Pancreas (tissue), 10 donors: ENCODE results near the gene VAV2. TPM values are rescaled to one million over a fixed set of nuclear protein-coding genes. Genes with fewer than 3 reads are reported as not detected.
A peak's percentile ranks its signal among the peaks of the same experiment; 100 is the strongest.

ENCODE experiments used
- ATAC-seq, 4 donors: fragments of 200-7000 bp; cut with Tn5 transposase; one replicate each; pipeline versions ENCODE4 v1.8.0 to v1.9.1; 2020; ENCODE audit warnings: mild to moderate bottlenecking in 4 of 4, moderate library complexity in 4 of 4
- DNase-seq, 6 donors: peaks; one replicate each; pipeline ENCODE4 v3.0.0-alpha.2; 2020
- FAIRE-seq: peaks from 2 replicates; lab custom pipeline; 2012; peaks lifted over from hg19 to GRCh38; lab: Jason Lieb, UNC
- H3K27ac ChIP-seq, 4 donors: fragments of 200-600 bp; sonication (generic); 1 replicate in 3 of 4; 2 replicates in 1 of 4; pipeline versions ENCODE4 v1.5.0 to v1.8.0; 2020
- H3K27me3 ChIP-seq, 4 donors: fragments of 200-600 bp; one replicate each; pipeline ENCODE4 v1.8.0; 2021
- H3K36me3 ChIP-seq, 3 donors: fragments of 200-600 bp; sonication (generic) in 1 of 3; one replicate each; pipeline versions ENCODE4 v1.5.0 to v1.8.0; 2020 to 2021
- H3K4me1 ChIP-seq, 3 donors: fragments of 200-600 bp; one replicate each; pipeline ENCODE4 v1.8.0; 2021
- H3K4me3 ChIP-seq, 4 donors: fragments of 200-600 bp; sonication (generic) in 2 of 4; one replicate each; pipeline versions ENCODE4 v1.5.0 to v1.8.0; 2020 to 2021
- H3K9me3 ChIP-seq, 4 donors: fragments of 200-600 bp; one replicate each; pipeline ENCODE4 v1.8.0; 2021
- CTCF ChIP-seq, 4 donors: fragments of 200-600 bp; sonication (generic) in 3 of 4; IDR thresholded peaks; one replicate each; pipeline versions ENCODE4 v1.5.0 to v1.8.0; 2021; ENCODE audit warnings: antibody characterized with exemption in 4 of 4
- WGBS, 2 donors: extraction: QIAGEN DNeasy Blood & Tissue Kit; methylation state at CpG; one replicate each; pipeline ENCODE4 v1.1.7; 2013; 5-methylcytosine and 5-hydroxymethylcytosine counted together
- intact Hi-C, 3 donors: fragments of 100-400 bp; cut with DNase I; formaldehyde crosslinking; loops; one replicate each; pipeline versions ENCODE4 v1.11.1 to v1.14.2; 2022
- polyA plus RNA-seq, 2 donors: library from polyadenylated mRNA; stranded (reverse); fragments of 200-250 nt; gene quantifications; one replicate each; pipeline ENCODE4 v1.2.3, GENCODE V29; 2013
- total RNA-seq, 6 donors: library from RNA; stranded (reverse); fragmentation: NEBNext Ultra II Directional in 4 of 6; extraction: Animal tissue kit (Norgen Biotek cat#: 25700) in 4 of 6; gene quantifications; one replicate each; pipeline versions ENCODE4 v1.2.1 to v1.2.4, GENCODE V29; 2021 to 2023
- donor health status: healthy with polysubstance abuse.
- donor health status: DM: no; HTN: no; CAD: no; lungs with moderate emphysema.
- donor health status: DM: no; HTN: no; CAD: no.
- donor health status: control.
- donor health status: control.
- donor health status: Bipolar disorder and iron deficiency.
- donor health status: DM: yes; HTN: yes; CAD: no.
- donor health status: DM: no; HTN: no; CAD: no.
- donor health status: DM: no; HTN: no; CAD: no.
- donor health status: DM: yes; HTN: yes; CAD: no.

The VAV2 gene
- total and polyA plus RNA-seq, 8 donors, result 20.5 to 41.0 (median 33.6) TPM

DNA sequence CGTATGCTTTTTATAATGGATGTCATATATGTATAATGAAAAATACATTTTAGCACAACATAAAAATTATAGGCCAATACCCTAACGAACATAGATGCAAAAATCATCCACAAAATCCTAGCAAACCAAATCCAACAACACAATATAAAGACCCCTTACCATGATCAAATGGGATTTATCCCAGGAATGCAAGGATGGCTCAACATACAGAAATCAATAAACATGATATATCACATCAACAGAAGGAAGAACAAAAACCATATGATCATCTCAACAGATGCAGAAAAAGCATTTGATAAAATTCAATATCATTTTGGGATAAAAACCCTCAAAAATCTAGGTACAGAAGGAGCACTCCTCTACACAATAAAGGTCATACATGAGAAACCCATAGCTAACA lies 27.7 kb downstream of the VAV2 start:
- no peaks in the 10 kb centered on the region for H3K27me3 ChIP-seq
- ATAC-seq (no peak), DNase-seq (no peak), FAIRE-seq (no peak)
- WGBS, 2 donors, result 94 to 96% methylated on average over 2 of the region's 2 CpGs
- intact Hi-C loops, result no loop called here
- no peaks in the 10 kb centered on the region for H3K9me3 ChIP-seq
- TF ChIP-seq CTCF (IDR thresholded peaks at IDR 0.05), result no peak
- peaks cover 32 to 39% (median 39%) of the 10 kb centered on the region in 3 donors for H3K4me1 ChIP-seq
- H3K4me3 ChIP-seq, result no peak overlapping the region
- no peaks in the 10 kb centered on the region for H3K36me3 ChIP-seq
- H3K27ac ChIP-seq, result no peak overlapping the region

GRCh38 chr9:133963166-133963565 lies 29.0 kb downstream of the VAV2 start:
- no peak for TF ChIP-seq CTCF (IDR thresholded peaks at IDR 0.05)
- FAIRE-seq, result no peak
- no peak overlapping the region for H3K4me3 ChIP-seq
- H3K27me3 ChIP-seq, result no peaks in the 10 kb centered on the region
- intact Hi-C loops, result no loop called here
- no peaks in the 10 kb centered on the region for H3K36me3 ChIP-seq
- H3K4me1 ChIP-seq, result peaks cover 32 to 47% (median 39%) of the 10 kb centered on the region in 3 donors
- H3K9me3 ChIP-seq, result no peaks in the 10 kb centered on the region
- peak in 3 of 6 donors; percentile 22 to 58 (median 47) for DNase-seq
- 49 to 52% methylated on average over 10 of the region's 10 CpGs for WGBS, 2 donors
- ATAC-seq, result peak in 1 of 4 donors; percentile 18
- no peak overlapping the region for H3K27ac ChIP-seq

- FAIRE-seq, result no peak
- 50 to 59% methylated on average over 7 of the region's 7 CpGs for WGBS, 2 donors
- DNase-seq, result peak in 2 of 6 donors; percentile 23 to 55
These were observed 29.8 kb downstream of the VAV2 start for GRCh38 chr9:133962341-133962740.

DNA sequence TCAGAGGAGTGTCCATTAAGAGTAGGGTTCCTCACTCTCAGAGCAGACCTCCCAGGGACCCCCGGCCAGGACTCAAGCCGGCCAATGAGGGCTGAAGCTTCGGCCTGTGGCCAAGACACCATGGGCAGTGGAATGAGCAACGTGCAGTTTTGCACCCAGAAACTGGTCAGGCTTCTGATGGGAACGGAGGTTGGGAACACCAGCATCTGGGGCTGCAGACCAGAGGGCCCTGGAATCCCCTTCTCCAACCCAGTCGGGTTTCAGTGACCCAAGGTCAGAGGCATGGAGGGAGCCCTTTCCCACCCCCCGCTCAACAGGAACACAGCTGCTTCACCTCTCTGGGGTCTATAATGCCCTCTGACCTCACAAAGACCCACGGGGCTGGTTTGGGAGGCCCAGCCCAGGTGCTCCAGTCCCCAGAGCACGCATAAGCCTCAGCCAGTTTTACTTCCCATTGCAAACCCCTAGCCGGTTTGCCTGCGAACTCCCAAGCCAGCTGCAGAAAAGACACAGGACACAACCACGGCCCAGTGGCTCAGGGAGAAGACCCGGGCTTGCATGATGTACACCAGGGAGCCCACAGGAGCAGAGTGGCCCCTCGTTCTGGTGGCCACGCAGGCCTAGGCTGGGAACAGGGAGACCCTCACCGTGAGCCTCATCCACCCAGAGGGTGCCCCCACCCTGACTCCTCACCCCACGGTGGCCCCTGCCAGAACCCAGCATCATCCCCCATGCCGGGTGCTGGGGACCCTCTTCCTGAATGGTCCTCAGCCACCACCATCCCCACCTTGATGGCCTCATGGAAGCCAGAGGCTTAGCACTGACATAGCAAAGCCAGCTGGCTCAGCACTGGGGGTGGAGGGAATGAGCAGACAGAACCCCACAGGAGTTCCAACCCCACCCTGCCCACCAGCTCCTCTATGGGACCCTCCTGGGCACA lies 30.6 kb downstream of the VAV2 start:
- ATAC-seq, result peak in 3 of 4 donors; percentile 11 to 28 (median 12)
- WGBS, 2 donors, result 60 to 67% methylated on average over 18 of the region's 18 CpGs
- Histone ChIP-seq H3K9me3 (no peaks in the 10 kb centered on the region), H3K27me3 (no peaks in the 10 kb centered on the region), H3K4me3 (no peak overlapping the region), H3K4me1 (peaks cover 43 to 58% (median 50%) of the 10 kb centered on the region in 3 donors), H3K36me3 (no peaks in the 10 kb centered on the region), H3K27ac (peak overlapping the region in 3 of 4 donors; percentile 20 to 68 (median 28))
- no peak for TF ChIP-seq CTCF (IDR thresholded peaks at IDR 0.05)
- FAIRE-seq, result no peak
- intact Hi-C loops, result no loop called here
- peak in 4 of 6 donors; percentile 22 to 62 (median 39) for DNase-seq

More at GRCh38 chr9:133962341-133962740, 29.8 kb downstream of the VAV2 start:
- H3K27ac ChIP-seq, result peak overlapping the region in 1 of 4 donors; percentile 5
- no peak for ATAC-seq
- H3K36me3 ChIP-seq, result no peaks in the 10 kb centered on the region
- intact Hi-C loops, result no loop called here
- TF ChIP-seq CTCF (IDR thresholded peaks at IDR 0.05), result no peak
- H3K4me1 ChIP-seq, result peaks cover 34 to 50% (median 42%) of the 10 kb centered on the region in 3 donors
- H3K27me3 ChIP-seq, result no peaks in the 10 kb centered on the region
- H3K4me3 ChIP-seq, result no peak overlapping the region
- no peaks in the 10 kb centered on the region for H3K9me3 ChIP-seq
